NT2/D1 (cell line): ENCODE results near the gene CDKN2A.
A peak's percentile ranks its signal among the peaks of the same experiment; 100 is the strongest.

Experiments
- DNase-seq: peaks from one replicate; pipeline ENCODE4 v3.0.0-alpha.2; 2011; ENCODE audit warnings: low read depth, low spot score
- H3K27me3 ChIP-seq: 2 replicates; pipeline ENCODE4 v1.6.0; 2011; ENCODE audit warnings: mild to moderate bottlenecking; ENCODE audit not compliant: insufficient read length, insufficient read depth
- H3K36me3 ChIP-seq: 2 replicates; pipeline ENCODE4 v1.6.1; 2011; ENCODE audit warnings: mild to moderate bottlenecking, low read length, mixed read lengths; ENCODE audit not compliant: insufficient read depth, insufficient read length
- H3K4me1 ChIP-seq: 2 replicates; pipeline ENCODE4 v1.5.1; 2011; ENCODE audit not compliant: insufficient read depth, insufficient read length
- H3K4me3 ChIP-seq: 2 replicates; pipeline ENCODE4 v1.5.1; 2011; ENCODE audit warnings: low read depth; ENCODE audit not compliant: insufficient read length
- H3K9ac ChIP-seq: 2 replicates; pipeline ENCODE4 v1.6.0; 2011; ENCODE audit warnings: low read depth; ENCODE audit not compliant: insufficient read length
- H3K9me3 ChIP-seq: 2 replicates; pipeline ENCODE4 v1.5.1; 2011; ENCODE audit warnings: mild to moderate bottlenecking, low read length; ENCODE audit not compliant: insufficient read depth
- SUZ12 ChIP-seq: IDR thresholded peaks from 2 replicates; pipeline ENCODE4 v1.6.1; 2011; ENCODE audit not compliant: insufficient read length, insufficient read depth; ENCODE audit errors: extremely low read depth
- YY1 ChIP-seq: IDR thresholded peaks from 2 replicates; pipeline ENCODE4 v1.6.1; 2011; ENCODE audit not compliant: insufficient read length, insufficient read depth
- ZNF274 ChIP-seq: IDR thresholded peaks from 2 replicates; pipeline ENCODE4 v1.6.1; 2011; ENCODE audit warnings: mild to moderate bottlenecking, low read depth, low read length

Gene CDKN2A

GRCh38 chr9:22005702-22006606 is 11.8 kb upstream of the CDKN2A start:
- Histone ChIP-seq H3K27me3 (peaks cover 92% of the 10 kb centered on the region), H3K9ac (peak overlapping the region; percentile 34)
- TF ChIP-seq ZNF274, result no peak
- no peak for TF ChIP-seq SUZ12
- TF ChIP-seq YY1, result no peak

GRCh38 chr9:22005021-22005701 is 11.0 kb upstream of the CDKN2A start:
- H3K4me1 ChIP-seq, result peaks cover 2% of the 10 kb centered on the region
- H3K36me3 ChIP-seq, result peaks cover 13% of the 10 kb centered on the region
- peak overlapping the region; percentile 58 for H3K9ac ChIP-seq
- H3K4me3 ChIP-seq, result peak overlapping the region; percentile 27
- DNase-seq, result no peak
- no peaks in the 10 kb centered on the region for H3K9me3 ChIP-seq
- H3K27me3 ChIP-seq, result peaks cover 90% of the 10 kb centered on the region
- TF ChIP-seq ZNF274, result no peak
- TF ChIP-seq SUZ12, result peak; percentile 90

More at GRCh38 chr9:22005702-22006606, 11.8 kb upstream of the CDKN2A start:
- H3K4me3 ChIP-seq, result peak overlapping the region; percentile 27
- peaks cover 13% of the 10 kb centered on the region for H3K36me3 ChIP-seq
- DNase-seq, result no peak
- no peaks in the 10 kb centered on the region for H3K9me3 ChIP-seq
- H3K4me1 ChIP-seq, result peaks cover 2% of the 10 kb centered on the region

GRCh38 chr9:22002038-22002437 is 7.8 kb upstream of the CDKN2A start:
- no peak for TF ChIP-seq ZNF274
- TF ChIP-seq YY1, result no peak
- no peak for TF ChIP-seq SUZ12
- Histone ChIP-seq H3K9ac (no peak overlapping the region), H3K9me3 (no peaks in the 10 kb centered on the region), H3K4me1 (no peaks in the 10 kb centered on the region), H3K36me3 (peaks cover 13% of the 10 kb centered on the region), H3K4me3 (no peak overlapping the region), H3K27me3 (peaks cover 97% of the 10 kb centered on the region)
- no peak for DNase-seq

- TF ChIP-seq SUZ12 (no peak), ZNF274 (no peak), YY1 (no peak)
- DNase-seq, result no peak
- Histone ChIP-seq H3K36me3 (no peaks in the 10 kb centered on the region), H3K9me3 (no peaks in the 10 kb centered on the region), H3K27me3 (peaks cover 92% of the 10 kb centered on the region), H3K9ac (no peak overlapping the region), H3K4me1 (no peaks in the 10 kb centered on the region), H3K4me3 (no peak overlapping the region)
Observed at GRCh38 chr9:21998026-21998425, 3.8 kb upstream of the CDKN2A start.

GRCh38 chr9:21997480-21997879 is 3.3 kb upstream of the CDKN2A start:
- no peak for TF ChIP-seq ZNF274
- TF ChIP-seq YY1, result no peak
- TF ChIP-seq SUZ12, result no peak
- peaks cover 92% of the 10 kb centered on the region for H3K27me3 ChIP-seq
- H3K4me1 ChIP-seq, result no peaks in the 10 kb centered on the region
- H3K4me3 ChIP-seq, result no peak overlapping the region
- H3K9me3 ChIP-seq, result no peaks in the 10 kb centered on the region
- no peak for DNase-seq
- H3K36me3 ChIP-seq, result no peaks in the 10 kb centered on the region
- no peak overlapping the region for H3K9ac ChIP-seq

- no peak overlapping the region for H3K9ac ChIP-seq
- no peak for TF ChIP-seq SUZ12
- DNase-seq, result no peak
- H3K36me3 ChIP-seq, result no peaks in the 10 kb centered on the region
- H3K27me3 ChIP-seq, result peaks cover 92% of the 10 kb centered on the region
- H3K4me1 ChIP-seq, result no peaks in the 10 kb centered on the region
- H3K9me3 ChIP-seq, result no peaks in the 10 kb centered on the region
- H3K4me3 ChIP-seq, result no peak overlapping the region
Observed at GRCh38 chr9:21996858-21997257, 2.7 kb upstream of the CDKN2A start.

GRCh38 chr9:21996438-21996837 is 2.2 kb upstream of the CDKN2A start:
- H3K36me3 ChIP-seq, result no peaks in the 10 kb centered on the region
- TF ChIP-seq YY1 (no peak), ZNF274 (no peak), SUZ12 (no peak)

More at GRCh38 chr9:21996438-21996837, 2.2 kb upstream of the CDKN2A start:
- DNase-seq, result no peak
- Histone ChIP-seq H3K4me1 (no peaks in the 10 kb centered on the region), H3K27me3 (peaks cover 92% of the 10 kb centered on the region), H3K9me3 (no peaks in the 10 kb centered on the region), H3K9ac (no peak overlapping the region), H3K4me3 (no peak overlapping the region)
